B cell (primary cell): Measurements from ENCODE around the gene PPARD.
"Not testable (repeated sequence)": the region's sequence is repeated elsewhere in the genome, so short reads cannot be mapped to it uniquely, and the experiment has no call there.

Source experiments
- CTCF ChIP-seq: fragments of 200-600 bp; IDR thresholded peaks from one replicate; pipeline ENCODE4 v1.8.0; 2022; ENCODE audit warnings: antibody characterized with exemption, mild to moderate bottlenecking
- EZH2 ChIP-seq: IDR thresholded peaks from 2 replicates; pipeline ENCODE4 v1.6.1; 2012; ENCODE audit warnings: borderline replicate concordance, low read depth, mild to moderate bottlenecking, moderate library complexity, low read length; ENCODE audit not compliant: insufficient read depth, poor library complexity, severe bottlenecking

- TF ChIP-seq CTCF, EZH2: not testable (repeated sequence)
These were observed 96.2 kb downstream of the PPARD start for GRCh38 chr6:35438378-35439065.
